Measurements from ENCODE around the gene POU3F1.

DNA sequence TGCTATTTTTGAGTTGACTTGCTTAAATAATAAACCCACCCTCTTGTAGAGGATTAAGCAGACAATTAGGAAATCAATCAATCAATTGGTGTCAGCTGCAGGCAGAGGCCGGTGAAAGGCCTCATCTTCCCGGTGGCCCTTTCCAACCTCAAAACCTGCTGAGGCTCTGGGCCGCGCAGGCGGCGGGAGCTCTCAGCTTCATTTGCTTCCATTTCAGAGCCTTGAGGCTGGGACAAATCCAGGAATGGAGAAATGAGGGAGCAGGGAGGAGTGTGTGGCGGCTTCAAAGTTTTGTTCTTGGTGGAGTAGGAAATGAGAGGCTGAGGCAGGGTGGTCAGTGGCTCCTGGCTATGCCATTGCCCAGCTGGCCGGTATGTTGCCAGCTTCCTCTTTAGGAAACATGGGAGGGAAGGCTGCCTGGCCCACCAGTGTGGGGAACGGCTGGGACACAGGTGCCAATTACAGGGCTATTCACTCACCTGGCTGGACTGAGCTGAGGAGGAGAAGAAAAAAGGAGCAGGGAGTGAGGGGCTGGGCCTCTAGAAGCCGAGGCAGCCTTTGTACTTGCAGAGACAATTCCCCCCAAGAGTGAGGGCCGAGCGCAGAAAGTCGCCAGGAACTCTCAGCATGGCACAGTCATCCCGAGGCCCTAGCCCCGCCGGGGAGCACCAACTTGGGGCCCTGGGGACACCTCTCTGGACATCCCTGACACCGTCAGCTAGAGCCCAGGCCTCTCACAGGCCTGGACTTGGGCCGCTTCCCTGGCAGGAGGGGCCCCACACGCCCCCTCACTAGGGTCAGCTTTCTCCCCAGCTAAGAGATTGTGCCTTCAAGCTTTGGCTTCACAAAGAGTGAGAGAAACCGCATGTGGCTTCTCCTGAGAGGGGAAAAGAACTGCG is 4.4 kb downstream of the POU3F1 start:
- no peak for TF ChIP-seq EZH2 (IDR thresholded peaks at IDR 0.05; ENCODE audit: borderline replicate concordance, low read length)
- TF ChIP-seq, protein P1, sequence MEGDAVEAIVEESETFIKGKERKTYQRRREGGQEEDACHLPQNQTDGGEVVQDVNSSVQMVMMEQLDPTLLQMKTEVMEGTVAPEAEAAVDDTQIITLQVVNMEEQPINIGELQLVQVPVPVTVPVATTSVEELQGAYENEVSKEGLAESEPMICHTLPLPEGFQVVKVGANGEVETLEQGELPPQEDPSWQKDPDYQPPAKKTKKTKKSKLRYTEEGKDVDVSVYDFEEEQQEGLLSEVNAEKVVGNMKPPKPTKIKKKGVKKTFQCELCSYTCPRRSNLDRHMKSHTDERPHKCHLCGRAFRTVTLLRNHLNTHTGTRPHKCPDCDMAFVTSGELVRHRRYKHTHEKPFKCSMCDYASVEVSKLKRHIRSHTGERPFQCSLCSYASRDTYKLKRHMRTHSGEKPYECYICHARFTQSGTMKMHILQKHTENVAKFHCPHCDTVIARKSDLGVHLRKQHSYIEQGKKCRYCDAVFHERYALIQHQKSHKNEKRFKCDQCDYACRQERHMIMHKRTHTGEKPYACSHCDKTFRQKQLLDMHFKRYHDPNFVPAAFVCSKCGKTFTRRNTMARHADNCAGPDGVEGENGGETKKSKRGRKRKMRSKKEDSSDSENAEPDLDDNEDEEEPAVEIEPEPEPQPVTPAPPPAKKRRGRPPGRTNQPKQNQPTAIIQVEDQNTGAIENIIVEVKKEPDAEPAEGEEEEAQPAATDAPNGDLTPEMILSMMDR (IDR thresholded peaks at IDR 0.05; ENCODE audit: low read length), result no peak
